Breast epithelium (tissue), 3 donors: ENCODE measurements around the gene PIK3R5.

Source experiments
- POLR2A ChIP-seq: fragments of 450-650 bp; IDR thresholded peaks from one replicate; pipeline ENCODE4 v1.6.1; 2016; ENCODE audit warnings: antibody characterized with exemption, mild to moderate bottlenecking, moderate library complexity
- POLR2AphosphoS5 ChIP-seq, 3 donors: sonication (generic); formaldehyde crosslinking; IDR thresholded peaks; one replicate each; pipeline ENCODE4 v1.6.1; 2017; ENCODE audit warnings: antibody characterized with exemption in 3 of 3
- TF ChIP-seq, protein P1 (sequence below), 3 donors: fragments of 450-650 bp; IDR thresholded peaks; one replicate each; pipeline ENCODE4 v1.5.1; 2016 to 2017; ENCODE audit warnings: antibody characterized with exemption in 3 of 3, mild to moderate bottlenecking in 3 of 3, moderate library complexity in 3 of 3

DNA sequence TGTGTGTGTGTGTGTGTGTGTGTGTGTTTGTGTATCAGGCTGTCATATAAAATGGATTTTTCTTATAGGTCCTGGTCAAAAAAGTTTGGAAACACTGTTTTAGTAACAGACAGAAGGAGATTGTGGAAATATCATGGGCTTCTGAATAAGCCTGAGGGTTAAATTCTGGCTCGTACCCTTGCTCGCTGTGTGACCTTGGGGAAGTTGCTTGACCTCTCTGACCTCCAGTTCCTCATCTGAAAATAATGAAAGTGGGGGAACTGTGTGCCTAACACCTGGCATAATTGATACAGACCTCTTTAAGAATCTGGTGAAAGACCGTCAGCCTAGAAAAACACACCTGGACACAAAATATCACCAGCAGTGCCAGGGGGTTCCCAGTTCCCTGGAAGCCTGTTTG lies 72.4 kb downstream of the PIK3R5 start:
- TF ChIP-seq, protein P1, sequence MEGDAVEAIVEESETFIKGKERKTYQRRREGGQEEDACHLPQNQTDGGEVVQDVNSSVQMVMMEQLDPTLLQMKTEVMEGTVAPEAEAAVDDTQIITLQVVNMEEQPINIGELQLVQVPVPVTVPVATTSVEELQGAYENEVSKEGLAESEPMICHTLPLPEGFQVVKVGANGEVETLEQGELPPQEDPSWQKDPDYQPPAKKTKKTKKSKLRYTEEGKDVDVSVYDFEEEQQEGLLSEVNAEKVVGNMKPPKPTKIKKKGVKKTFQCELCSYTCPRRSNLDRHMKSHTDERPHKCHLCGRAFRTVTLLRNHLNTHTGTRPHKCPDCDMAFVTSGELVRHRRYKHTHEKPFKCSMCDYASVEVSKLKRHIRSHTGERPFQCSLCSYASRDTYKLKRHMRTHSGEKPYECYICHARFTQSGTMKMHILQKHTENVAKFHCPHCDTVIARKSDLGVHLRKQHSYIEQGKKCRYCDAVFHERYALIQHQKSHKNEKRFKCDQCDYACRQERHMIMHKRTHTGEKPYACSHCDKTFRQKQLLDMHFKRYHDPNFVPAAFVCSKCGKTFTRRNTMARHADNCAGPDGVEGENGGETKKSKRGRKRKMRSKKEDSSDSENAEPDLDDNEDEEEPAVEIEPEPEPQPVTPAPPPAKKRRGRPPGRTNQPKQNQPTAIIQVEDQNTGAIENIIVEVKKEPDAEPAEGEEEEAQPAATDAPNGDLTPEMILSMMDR (IDR thresholded peaks at IDR 0.05), result no peak
- no peak for TF ChIP-seq POLR2AphosphoS5 (IDR thresholded peaks at IDR 0.05)
- TF ChIP-seq POLR2A, result no peak
